D721Med (cell line): ENCODE data around the gene ICAM5.

ENCODE experiments used
- DNase-seq: peaks from one replicate; pipeline ENCODE4 v3.0.0; 2011; ENCODE audit warnings: low spot score; ENCODE audit not compliant: insufficient read length
- FAIRE-seq: peaks from 2 replicates; lab custom pipeline; 2011; peaks lifted over from hg19 to GRCh38; lab: Jason Lieb, UNC
- TF ChIP-seq, protein P1 (sequence below): IDR thresholded peaks from 2 replicates; pipeline ENCODE4 v1.5.1; 2012; ENCODE audit warnings: mild to moderate bottlenecking, control low read depth; ENCODE audit not compliant: insufficient read depth; ENCODE audit errors: missing control alignments

ICAM5 gene

DNA sequence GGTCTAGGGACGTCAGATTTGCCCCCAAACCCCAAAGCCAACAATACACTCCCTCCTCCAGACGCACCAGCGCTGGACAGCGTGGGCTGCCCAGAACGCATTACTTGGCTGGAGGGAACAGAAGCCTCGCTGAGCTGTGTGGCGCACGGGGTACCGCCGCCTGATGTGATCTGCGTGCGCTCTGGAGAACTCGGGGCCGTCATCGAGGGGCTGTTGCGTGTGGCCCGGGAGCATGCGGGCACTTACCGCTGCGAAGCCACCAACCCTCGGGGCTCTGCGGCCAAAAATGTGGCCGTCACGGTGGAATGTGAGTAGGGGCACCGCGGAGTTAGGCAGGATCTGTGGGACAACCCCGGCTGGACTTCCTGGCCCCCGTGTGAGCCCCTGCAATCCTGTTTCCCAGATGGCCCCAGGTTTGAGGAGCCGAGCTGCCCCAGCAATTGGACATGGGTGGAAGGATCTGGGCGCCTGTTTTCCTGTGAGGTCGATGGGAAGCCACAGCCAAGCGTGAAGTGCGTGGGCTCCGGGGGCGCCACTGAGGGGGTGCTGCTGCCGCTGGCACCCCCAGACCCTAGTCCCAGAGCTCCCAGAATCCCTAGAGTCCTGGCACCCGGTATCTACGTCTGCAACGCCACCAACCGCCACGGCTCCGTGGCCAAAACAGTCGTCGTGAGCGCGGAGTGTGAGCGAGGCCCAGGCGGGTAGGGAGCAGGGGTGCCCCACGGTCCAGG lies 4.0 kb downstream of the ICAM5 start:
- FAIRE-seq: no peak
- TF ChIP-seq, protein P1, sequence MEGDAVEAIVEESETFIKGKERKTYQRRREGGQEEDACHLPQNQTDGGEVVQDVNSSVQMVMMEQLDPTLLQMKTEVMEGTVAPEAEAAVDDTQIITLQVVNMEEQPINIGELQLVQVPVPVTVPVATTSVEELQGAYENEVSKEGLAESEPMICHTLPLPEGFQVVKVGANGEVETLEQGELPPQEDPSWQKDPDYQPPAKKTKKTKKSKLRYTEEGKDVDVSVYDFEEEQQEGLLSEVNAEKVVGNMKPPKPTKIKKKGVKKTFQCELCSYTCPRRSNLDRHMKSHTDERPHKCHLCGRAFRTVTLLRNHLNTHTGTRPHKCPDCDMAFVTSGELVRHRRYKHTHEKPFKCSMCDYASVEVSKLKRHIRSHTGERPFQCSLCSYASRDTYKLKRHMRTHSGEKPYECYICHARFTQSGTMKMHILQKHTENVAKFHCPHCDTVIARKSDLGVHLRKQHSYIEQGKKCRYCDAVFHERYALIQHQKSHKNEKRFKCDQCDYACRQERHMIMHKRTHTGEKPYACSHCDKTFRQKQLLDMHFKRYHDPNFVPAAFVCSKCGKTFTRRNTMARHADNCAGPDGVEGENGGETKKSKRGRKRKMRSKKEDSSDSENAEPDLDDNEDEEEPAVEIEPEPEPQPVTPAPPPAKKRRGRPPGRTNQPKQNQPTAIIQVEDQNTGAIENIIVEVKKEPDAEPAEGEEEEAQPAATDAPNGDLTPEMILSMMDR: no peak
- DNase-seq: no peak

- TF ChIP-seq, protein P1: no peak
- DNase-seq (no peak), FAIRE-seq (no peak)
These were observed 4.6 kb downstream of the ICAM5 start for GRCh38 chr19:10294368-10294697.

DNA sequence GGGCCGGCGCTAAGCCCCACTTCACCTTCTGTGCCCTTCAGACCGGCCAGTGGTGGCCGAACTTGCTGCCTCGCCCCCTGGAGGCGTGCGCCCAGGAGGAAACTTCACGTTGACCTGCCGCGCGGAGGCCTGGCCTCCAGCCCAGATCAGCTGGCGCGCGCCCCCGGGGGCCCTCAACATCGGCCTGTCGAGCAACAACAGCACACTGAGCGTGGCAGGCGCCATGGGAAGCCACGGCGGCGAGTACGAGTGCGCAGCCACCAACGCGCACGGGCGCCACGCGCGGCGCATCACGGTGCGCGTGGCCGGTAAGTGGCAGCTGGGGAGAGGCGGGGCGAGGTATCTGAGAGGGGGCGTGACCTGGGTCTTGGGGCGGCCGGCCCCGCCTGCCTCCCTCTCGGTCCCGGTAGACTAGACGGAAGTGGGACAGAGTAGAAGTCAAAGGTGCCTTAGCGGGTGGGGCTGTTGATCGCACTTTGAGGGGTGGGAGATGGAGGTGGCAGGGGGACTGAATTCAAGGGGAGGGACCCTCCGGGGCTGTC lies 5.6 kb downstream of the ICAM5 start:
- TF ChIP-seq, protein P1: no peak
- no peak for FAIRE-seq
- DNase-seq: no peak

GRCh38 chr19:10295847-10296591 lies 6.3 kb downstream of the ICAM5 start:
- TF ChIP-seq, protein P1: no peak
- DNase-seq: no peak
- FAIRE-seq: no peak

DNA sequence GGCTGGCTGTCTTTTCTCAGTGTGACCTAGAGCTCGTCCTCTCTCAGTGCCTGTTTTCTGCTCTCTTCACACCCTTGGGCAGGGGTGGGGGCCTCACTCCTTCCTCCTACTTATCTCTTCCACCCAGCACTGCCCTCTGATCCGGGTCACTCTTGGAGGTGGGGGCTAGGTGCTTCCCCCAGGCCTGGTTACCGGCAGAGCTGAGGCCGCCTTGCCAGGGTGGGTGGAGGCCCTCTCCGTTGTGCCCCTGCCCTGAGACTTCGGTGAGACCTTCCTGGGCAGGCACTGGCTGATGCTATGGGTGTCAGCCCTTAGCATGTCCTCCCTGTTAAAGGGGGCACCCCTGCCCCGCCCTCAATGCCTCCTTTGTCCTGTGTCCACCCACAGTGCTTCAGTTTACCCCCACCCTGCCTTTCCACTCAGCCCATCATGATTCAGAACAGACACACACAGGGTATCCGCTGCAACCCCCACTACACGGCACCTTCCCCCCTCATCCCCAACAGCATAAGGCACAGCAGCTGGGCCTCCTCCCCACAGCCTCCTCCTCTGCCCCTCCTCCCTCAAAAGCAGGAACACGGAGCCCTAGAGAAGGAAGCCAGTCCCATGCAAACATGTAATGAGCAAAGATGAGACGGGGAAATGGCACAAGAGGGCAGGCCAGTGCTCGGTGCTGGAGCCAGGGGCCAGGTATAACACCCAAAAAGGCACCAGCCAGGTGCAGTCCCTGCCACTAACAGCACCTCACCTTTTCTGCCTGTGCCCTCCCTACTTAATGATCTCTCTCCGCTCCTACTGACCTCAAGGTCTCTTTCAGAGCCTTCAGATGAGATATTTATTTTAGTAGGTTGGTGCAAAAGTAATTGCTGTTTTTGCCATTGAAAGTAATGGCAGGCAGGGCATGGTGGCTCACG lies 10.1 kb downstream of the ICAM5 start:
- TF ChIP-seq, protein P1: no peak
- FAIRE-seq (no peak), DNase-seq (no peak)

- TF ChIP-seq, protein P1: no peak
- FAIRE-seq (no peak), DNase-seq (no peak)
These were observed 15.5 kb downstream of the ICAM5 start for GRCh38 chr19:10305139-10305806.
